ENCODE results near the gene ANKFN1. TPM values are rescaled to one million over a fixed set of nuclear protein-coding genes. Genes with fewer than 3 reads are reported as not detected.

The ANKFN1 gene
- total and polyA plus RNA-seq, 2 of the 13 experiments (the other 11 are each of a cell fraction or from before 2014, with no cell fraction given), result not detected

DNA sequence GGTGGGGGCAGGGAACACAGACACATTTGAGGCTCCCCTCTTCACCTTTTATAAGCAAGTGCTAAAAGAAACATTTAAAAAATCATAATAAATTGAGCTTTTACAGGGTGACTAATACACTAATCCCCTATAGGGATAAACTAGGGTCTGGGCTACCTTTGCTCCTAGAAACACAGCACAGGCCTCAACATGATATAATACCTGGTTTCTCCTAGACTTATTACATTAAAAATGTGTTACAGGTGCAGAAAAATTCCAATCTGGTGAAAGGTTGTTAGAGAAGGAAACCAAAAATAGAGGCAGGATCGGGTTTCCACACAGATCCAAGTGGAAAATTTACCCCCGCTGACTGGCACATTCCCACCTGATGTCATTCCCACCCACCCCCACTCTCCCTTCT lies 315.6 kb downstream of the ANKFN1 start:
- no TSS peak for BruUV-seq (replicated peaks)
- POLR2A ChIA-PET, result no interaction called here
- CTCF ChIA-PET (ENCODE audit: low intra/inter-chr PET ratio, low total read pairs), result no interaction called here

DNA sequence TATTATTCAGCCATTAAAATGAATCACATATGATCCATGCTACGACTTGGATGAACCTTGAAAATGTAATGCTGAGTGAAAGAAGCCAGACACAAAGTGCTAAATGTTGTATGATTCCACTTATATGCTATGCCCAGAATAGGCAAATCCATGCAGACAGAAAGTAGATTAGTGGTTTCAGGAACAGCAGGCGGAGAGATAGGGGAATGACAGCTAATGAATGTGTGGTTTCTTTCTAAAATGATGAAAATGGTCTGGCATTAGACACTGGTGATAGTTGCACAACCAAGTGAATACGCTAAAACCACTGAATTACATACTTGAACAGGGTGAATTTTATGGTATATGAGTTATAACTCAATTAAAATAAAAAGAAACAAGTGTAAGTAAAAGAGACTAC lies 318.4 kb downstream of the ANKFN1 start:
- ATAC-seq, result no peak
- H3K27me3 ChIP-seq (ENCODE audit: control insufficient read depth in 1 of 2, insufficient read depth in 2 of 2, low read length in 2 of 2), result 0 out of 5 replicates have a peak, but pooled peaks cover 0 to 6% of the 10 kb centered on the region in 2 experiments
- H3K4me1 ChIP-seq (ENCODE audit: insufficient read depth, low read length), result no peaks in the 10 kb centered on the region
- no peaks in the 10 kb centered on the region for H3K79me2 ChIP-seq (ENCODE audit: insufficient read depth, low read length)
- no peak for DNase-seq (ENCODE audit: low spot score)
- H4K20me1 ChIP-seq (ENCODE audit: insufficient read depth, low read length), result no peaks in the 10 kb centered on the region
- intact Hi-C loops (cut with micrococcal nuclease; ENCODE audit: unreplicated experiment), result no loop called here
- no peak overlapping the region for H2AFZ ChIP-seq (ENCODE audit: low read length)
- TF ChIP-seq PTBP1 (IDR thresholded peaks at IDR 0.05; ENCODE audit: low read depth, low read length, poor library complexity, severe bottlenecking) (no peak), ZNF572 (CRISPR knock-in tag; IDR thresholded peaks at IDR 0.05) (no peak)
- no peak overlapping the region for H3K4me3 ChIP-seq (replicated peaks in 1 of 3; ENCODE audit: insufficient read depth in 1 of 3, low read depth in 2 of 3, low read length in 3 of 3)
- FAIRE-seq, result no peak
- no peak overlapping the region for H3K9ac ChIP-seq (ENCODE audit: insufficient read depth, low read depth, low read length)
- POLR2A ChIA-PET, result no interaction called here
- in situ Hi-C loops (cut with HindIII; ENCODE audit: extremely low pct_ligation_motif_present, low pct_unique_long_range_greater_than_20kb), result no loop called here
- no peak overlapping the region for H3K4me2 ChIP-seq (ENCODE audit: low read depth, low read length)
- BruUV-seq (replicated peaks), result no TSS peak
- no peak overlapping the region for H3K27ac ChIP-seq (ENCODE audit: extremely low read length, insufficient read depth, low read length)
- WGBS (ENCODE audit: low lambda C conversion rate), result 3% methylated on average over 3 of the region's 3 CpGs
- H3K36me3 ChIP-seq (replicated peaks in 1 of 2; ENCODE audit: control insufficient read depth in 1 of 2, insufficient read depth in 2 of 2, low read length in 2 of 2), result no peaks in the 10 kb centered on the region
- no peaks in the 10 kb centered on the region for H3K9me3 ChIP-seq (ENCODE audit: low read length)
- CTCF ChIA-PET (ENCODE audit: low intra/inter-chr PET ratio, low total read pairs), result no interaction called here

More for the DNA sequence above, 315.6 kb downstream of the ANKFN1 start:
- Histone ChIP-seq H3K27me3 (ENCODE audit: control insufficient read depth in 1 of 2, insufficient read depth in 2 of 2, low read length in 2 of 2) (0 out of 5 replicates have a peak, but pooled peaks cover 0 to 6% of the 10 kb centered on the region in 2 experiments), H4K20me1 (ENCODE audit: insufficient read depth, low read length) (no peaks in the 10 kb centered on the region), H3K9ac (ENCODE audit: insufficient read depth, low read depth, low read length) (no peak overlapping the region), H3K4me2 (ENCODE audit: low read depth, low read length) (no peak overlapping the region), H3K36me3 (replicated peaks in 1 of 2; ENCODE audit: control insufficient read depth in 1 of 2, insufficient read depth in 2 of 2, low read length in 2 of 2) (no peaks in the 10 kb centered on the region), H3K27ac (ENCODE audit: extremely low read length, insufficient read depth, low read length) (no peak overlapping the region), H3K79me2 (ENCODE audit: insufficient read depth, low read length) (no peaks in the 10 kb centered on the region), H3K9me3 (ENCODE audit: low read length) (no peaks in the 10 kb centered on the region), H2AFZ (ENCODE audit: low read length) (no peak overlapping the region), H3K4me1 (ENCODE audit: insufficient read depth, low read length) (no peaks in the 10 kb centered on the region), H3K4me3 (replicated peaks in 1 of 3; ENCODE audit: insufficient read depth in 1 of 3, low read depth in 2 of 3, low read length in 3 of 3) (no peak overlapping the region)
- DNase-seq (ENCODE audit: low spot score), result no peak
- no peak for ATAC-seq
- TF ChIP-seq CEBPB (IDR thresholded peaks at IDR 0.05; ENCODE audit: borderline replicate concordance, low read depth, low read length) (no peak), CAMTA2 (CRISPR knock-in tag; IDR thresholded peaks at IDR 0.05; ENCODE audit: borderline replicate concordance) (no peak)
- intact Hi-C loops (cut with micrococcal nuclease; ENCODE audit: unreplicated experiment), result no loop called here
- 0% methylated on average over 2 of the region's 2 CpGs for WGBS (ENCODE audit: low lambda C conversion rate)
- no peak for FAIRE-seq
- in situ Hi-C loops (cut with HindIII; ENCODE audit: extremely low pct_ligation_motif_present, low pct_unique_long_range_greater_than_20kb), result no loop called here

Measured in HepG2 (cell line).